HEK293 (cell line): Measurements from ENCODE around the gene GIPC1.

Experiments
- CTCF ChIA-PET: fragments of 350-600 bp; formaldehyde crosslinking; extraction: SDS; loops from one replicate; lab custom pipeline; 2021; ENCODE audit warnings: antibody characterized with exemption; lab: Yijun Ruan, JAX
- POLR2A ChIA-PET: fragments of 300-600 bp; formaldehyde crosslinking; extraction: SDS; loops from one replicate; lab custom pipeline; 2020; ENCODE audit warnings: antibody characterized with exemption, inconsistent platforms; lab: Yijun Ruan, JAX
- H3K27ac ChIP-seq: fragments of 200-500 bp; sonication (Bioruptor generic); 2 replicates; pipeline ENCODE4 v1.5.1; 2014; ENCODE audit warnings: low read depth, low read length, control low read depth, inconsistent platforms; ENCODE audit errors: extremely low read depth
- H3K36me3 ChIP-seq, 2 experiments: fragments of 200-500 bp in 1 of 2; sonication (Bioruptor generic) in 1 of 2; 1 replicate in 1 of 2; 2 replicates in 1 of 2; pipeline ENCODE4 v1.5.1; 2014 to 2017; ENCODE audit warnings: inconsistent platforms in 2 of 2, low read length in 2 of 2; ENCODE audit not compliant: control insufficient read depth in 2 of 2, insufficient read depth in 1 of 2
- H3K4me1 ChIP-seq: fragments of 200-500 bp; sonication (Bioruptor generic); 2 replicates; pipeline ENCODE4 v1.5.1; 2014; ENCODE audit warnings: mild to moderate bottlenecking, low read length, inconsistent platforms; ENCODE audit not compliant: control insufficient read depth, insufficient read depth
- H3K4me3 ChIP-seq: 2 replicates; pipeline ENCODE4 v1.5.1; 2011; ENCODE audit warnings: low read depth, mild to moderate bottlenecking, control low read depth, low read length, moderate library complexity
- H3K9me3 ChIP-seq: fragments of 200-500 bp; sonication (Bioruptor generic); 2 replicates; pipeline ENCODE4 v1.5.1; 2014; ENCODE audit warnings: low read depth, low read length, inconsistent platforms; ENCODE audit not compliant: control insufficient read depth, insufficient read depth
- CTCF ChIP-seq: fragments of 450-650 bp; formaldehyde crosslinking; IDR thresholded peaks from 2 replicates; pipeline ENCODE4 v1.5.1; 2016; ENCODE audit warnings: missing biosample characterization, missing genetic modification characterization
- GLIS2 ChIP-seq: fragments of 450-650 bp; formaldehyde crosslinking; IDR thresholded peaks from 2 replicates; pipeline ENCODE4 v1.5.1; 2016; ENCODE audit warnings: missing biosample characterization, missing genetic modification characterization
- HIC1 ChIP-seq: fragments of 450-650 bp; formaldehyde crosslinking; IDR thresholded peaks from 2 replicates; pipeline ENCODE4 v1.5.1; 2016; ENCODE audit warnings: missing biosample characterization, missing genetic modification characterization
- KLF1 ChIP-seq: fragments of 450-650 bp; formaldehyde crosslinking; IDR thresholded peaks from 2 replicates; pipeline ENCODE4 v1.5.1; 2016; ENCODE audit warnings: missing biosample characterization, missing genetic modification characterization
- OSR2 ChIP-seq: fragments of 450-650 bp; formaldehyde crosslinking; IDR thresholded peaks from 2 replicates; pipeline ENCODE4 v1.5.1; 2016; ENCODE audit warnings: missing biosample characterization, missing genetic modification characterization
- PATZ1 ChIP-seq: fragments of 450-650 bp; formaldehyde crosslinking; IDR thresholded peaks from 2 replicates; pipeline ENCODE4 v1.5.1; 2016; ENCODE audit warnings: missing biosample characterization, missing genetic modification characterization
- ZBTB48 ChIP-seq: fragments of 450-650 bp; formaldehyde crosslinking; IDR thresholded peaks from 2 replicates; pipeline ENCODE4 v1.5.1; 2016; ENCODE audit warnings: missing biosample characterization, missing genetic modification characterization
- ZFHX2 ChIP-seq: fragments of 450-650 bp; formaldehyde crosslinking; conservative IDR thresholded peaks from 2 replicates; pipeline ENCODE4 v1.5.1; 2016; ENCODE audit warnings: missing biosample characterization, missing genetic modification characterization
- ZNF148 ChIP-seq: fragments of 450-650 bp; formaldehyde crosslinking; IDR thresholded peaks from 2 replicates; pipeline ENCODE4 v1.5.0; 2017; ENCODE audit warnings: missing biosample characterization, missing genetic modification characterization, borderline replicate concordance
- ZNF2 ChIP-seq: fragments of 450-650 bp; formaldehyde crosslinking; IDR thresholded peaks from 2 replicates; pipeline ENCODE4 v1.5.1; 2016; ENCODE audit warnings: missing biosample characterization, missing genetic modification characterization
- ZNF221 ChIP-seq: fragments of 450-650 bp; formaldehyde crosslinking; IDR thresholded peaks from 2 replicates; pipeline ENCODE4 v1.5.1; 2017; ENCODE audit warnings: missing biosample characterization, missing genetic modification characterization, borderline replicate concordance
- ZNF350 ChIP-seq: fragments of 450-650 bp; formaldehyde crosslinking; IDR thresholded peaks from 2 replicates; pipeline ENCODE4 v1.5.0; 2017; ENCODE audit warnings: missing biosample characterization, mild to moderate bottlenecking, missing genetic modification characterization
- ZNF423 ChIP-seq: fragments of 450-650 bp; formaldehyde crosslinking; IDR thresholded peaks from 2 replicates; pipeline ENCODE4 v1.5.1; 2016; ENCODE audit warnings: missing biosample characterization, missing genetic modification characterization
- ZNF510 ChIP-seq: fragments of 450-650 bp; formaldehyde crosslinking; IDR thresholded peaks from 2 replicates; pipeline ENCODE4 v1.5.1; 2018; ENCODE audit warnings: mild to moderate bottlenecking, missing genetic modification characterization, missing biosample characterization; ENCODE audit not compliant: insufficient replicate concordance
- ZNF514 ChIP-seq: fragments of 450-650 bp; formaldehyde crosslinking; IDR thresholded peaks from 2 replicates; pipeline ENCODE4 v1.5.1; 2016; ENCODE audit warnings: missing biosample characterization, missing genetic modification characterization
- ZNF623 ChIP-seq: fragments of 450-650 bp; formaldehyde crosslinking; IDR thresholded peaks from 2 replicates; pipeline ENCODE4 v1.5.1; 2016; ENCODE audit warnings: missing biosample characterization, missing genetic modification characterization
- ZNF626 ChIP-seq: fragments of 450-650 bp; sonication (Bioruptor Pico); formaldehyde crosslinking; IDR thresholded peaks from 2 replicates; pipeline ENCODE4 v1.5.1; 2018; ENCODE audit warnings: missing biosample characterization, missing genetic modification characterization, inconsistent platforms
- ZNF776 ChIP-seq: fragments of 450-650 bp; formaldehyde crosslinking; IDR thresholded peaks from 2 replicates; pipeline ENCODE4 v1.5.0; 2017; ENCODE audit warnings: missing biosample characterization, missing genetic modification characterization, borderline replicate concordance
- ZNF777 ChIP-seq: fragments of 450-650 bp; formaldehyde crosslinking; IDR thresholded peaks from 2 replicates; pipeline ENCODE4 v1.5.1; 2017; ENCODE audit warnings: missing biosample characterization, missing genetic modification characterization, borderline replicate concordance
- ZSCAN18 ChIP-seq: fragments of 450-650 bp; formaldehyde crosslinking; IDR thresholded peaks from 2 replicates; pipeline ENCODE4 v1.5.1; 2016; ENCODE audit warnings: missing biosample characterization, missing genetic modification characterization
- ZXDB ChIP-seq: fragments of 450-650 bp; formaldehyde crosslinking; IDR thresholded peaks from 2 replicates; pipeline ENCODE4 v1.5.1; 2016; ENCODE audit warnings: missing biosample characterization, missing genetic modification characterization

GIPC1 gene

GRCh38 chr19:14496029-14496833, at the start of gene GIPC1 (continued):
- TF ChIP-seq OSR2 (tag by site-specific recombination) (no peak), ZFHX2 (tag by site-specific recombination) (peak; percentile 12; the same call in 1 of the 2 replicates), ZSCAN18 (tag by site-specific recombination) (no peak), GLIS2 (tag by site-specific recombination) (peak; percentile 72), ZNF510 (tag by site-specific recombination) (no peak), ZNF2 (peak; percentile 79; the same call in 1 of the 2 replicates), ZNF514 (no peak), ZXDB (tag by site-specific recombination) (peak; percentile 95), ZNF221 (no peak)

- peaks cover 0 to 7% of the 10 kb centered on the region in 2 experiments; a peak in 2 of 3 replicates for H3K36me3 ChIP-seq
- H3K27ac ChIP-seq = no peak overlapping the region
- H3K4me3 ChIP-seq = no peak overlapping the region
- POLR2A ChIA-PET = interaction anchor here (0.5 to 0.7 kb wide), 2 partner anchors 9 to 27 kb away, joined by 5 to 6 read pairs; no protein-coding TSS in a partner anchor
- peaks cover 8% of the 10 kb centered on the region; the same call in 1 of the 2 replicates for H3K4me1 ChIP-seq
- H3K9me3 ChIP-seq = no peaks in the 10 kb centered on the region
- no peak for TF ChIP-seq ZBTB48 (tag by site-specific recombination)
- TF ChIP-seq ZNF148 = no peak
- CTCF ChIA-PET = interaction anchor here (0.6 to 0.8 kb wide), 3 partner anchors 11 to 52 kb away, joined by 3 to 8 read pairs (median 4); no protein-coding TSS in a partner anchor
Measured at GRCh38 chr19:14545716-14546082, 49.8 kb upstream of the GIPC1 start.

GRCh38 chr19:14544977-14545715, 49.2 kb upstream of the GIPC1 start:
- H3K4me1 ChIP-seq = peaks cover 5% of the 10 kb centered on the region; the same call in 1 of the 2 replicates
- H3K36me3 ChIP-seq = peaks cover 0 to 7% of the 10 kb centered on the region in 2 experiments; a peak in 2 of 3 replicates
- no peak overlapping the region for H3K4me3 ChIP-seq
- ChIA-PET CTCF (interaction anchor here (0.6 to 0.8 kb wide), 2 partner anchors 12 to 29 kb away, joined by 4 to 8 read pairs; no protein-coding TSS in a partner anchor), POLR2A (interaction anchor here (0.5 kb wide), 1 partner anchor 10 kb away, joined by 6 read pairs; no protein-coding TSS in a partner anchor)
- H3K9me3 ChIP-seq = no peaks in the 10 kb centered on the region
- H3K27ac ChIP-seq = no peak overlapping the region
- TF ChIP-seq ZNF626 (no peak), ZNF777 (no peak), KLF1 (tag by site-specific recombination) (0 out of 2 replicates have a peak, but pooled peaks have one; percentile 8), PATZ1 (tag by site-specific recombination) (no peak), ZNF623 (tag by site-specific recombination) (peak; percentile 94), ZNF350 (tag by site-specific recombination) (no peak), CTCF (no peak), ZNF423 (no peak), HIC1 (no peak), ZNF776 (tag by site-specific recombination) (no peak)
